PC-9 (cell line): ENCODE measurements around the gene KCNG4. TPM values are rescaled to one million over a fixed set of nuclear protein-coding genes. Genes with fewer than 3 reads are reported as not detected.

Experiments
- BruUV-seq: library from RNA; stranded (reverse); fragments of 400-500 nt; replicated peaks from 2 replicates; lab custom pipeline; 2021; lab: Mats Ljungman, UMichigan
- CTCF ChIA-PET: fragments of 300-600 bp; sonication (Branson Sonifier 250); formaldehyde crosslinking; loops from one replicate; lab custom pipeline; 2022; ENCODE audit warnings: antibody characterized with exemption; lab: Charles Lee
- POLR2A ChIA-PET: fragments of 300-600 bp; sonication (Branson Sonifier 250); formaldehyde crosslinking; loops from one replicate; lab custom pipeline; 2022; ENCODE audit warnings: antibody characterized with exemption; ENCODE audit not compliant: unreplicated experiment; lab: Charles Lee
- DNase-seq, 2 experiments: peaks; one replicate each; pipeline versions ENCODE4 v3.0.0 to v3.0.0-alpha.2; 2015 to 2022; ENCODE audit warnings: mixed read lengths in 1 of 2
- H2AFZ ChIP-seq: fragments of 200-600 bp; sonication (generic); 2 replicates; pipeline ENCODE4 v1.8.1; 2017; ENCODE audit warnings: antibody characterized with exemption
- H3F3A ChIP-seq: fragments of 200-600 bp; sonication (generic); 2 replicates; pipeline ENCODE4 v1.8.1; 2017; ENCODE audit warnings: antibody characterized with exemption, mild to moderate bottlenecking, low read depth; ENCODE audit not compliant: insufficient read depth
- H3K27ac ChIP-seq: fragments of 200-600 bp; sonication (generic); 2 replicates; pipeline ENCODE4 v1.6.1; 2016; ENCODE audit warnings: mixed run types
- H3K27me3 ChIP-seq: fragments of 200-600 bp; sonication (generic); 2 replicates; pipeline ENCODE4 v1.6.1; 2016; ENCODE audit warnings: low read depth, mixed run types; ENCODE audit not compliant: insufficient read depth
- H3K36me3 ChIP-seq: fragments of 200-600 bp; sonication (generic); 2 replicates; pipeline ENCODE4 v1.6.1; 2016; ENCODE audit warnings: low read depth, mixed run types
- H3K4me1 ChIP-seq: fragments of 200-600 bp; sonication (generic); replicated peaks from 2 replicates; pipeline ENCODE4 v1.6.1; 2016; ENCODE audit warnings: mixed run types; ENCODE audit not compliant: insufficient read depth
- H3K4me2 ChIP-seq: fragments of 200-600 bp; sonication (generic); 2 replicates; pipeline ENCODE4 v1.6.1; 2017; ENCODE audit warnings: mixed run types
- H3K4me3 ChIP-seq: fragments of 200-600 bp; sonication (generic); 2 replicates; pipeline ENCODE4 v1.6.1; 2016; ENCODE audit warnings: mixed run types
- H3K79me2 ChIP-seq: fragments of 200-600 bp; sonication (generic); 2 replicates; pipeline ENCODE4 v1.6.1; 2017; ENCODE audit warnings: low read depth, mixed run types
- H3K9me2 ChIP-seq: fragments of 200-600 bp; sonication (generic); 2 replicates; pipeline ENCODE4 v1.8.1; 2017; ENCODE audit warnings: mild to moderate bottlenecking; ENCODE audit not compliant: insufficient read depth
- H3K9me3 ChIP-seq: fragments of 200-600 bp; sonication (generic); 2 replicates; pipeline ENCODE4 v1.8.1; 2016; ENCODE audit warnings: low read depth; ENCODE audit not compliant: insufficient read depth
- H4K20me1 ChIP-seq: fragments of 200-600 bp; sonication (generic); 2 replicates; pipeline ENCODE4 v1.8.1; 2017; ENCODE audit not compliant: insufficient read depth
- CTCF ChIP-seq: fragments of 200-600 bp; sonication (generic); conservative IDR thresholded peaks from 2 replicates; pipeline ENCODE4 v1.6.1; 2017; ENCODE audit warnings: mixed run types, antibody characterized with exemption, mild to moderate bottlenecking, moderate library complexity
- EZH2 ChIP-seq: fragments of 200-600 bp; sonication (generic); IDR thresholded peaks from 2 replicates; pipeline ENCODE4 v1.8.0; 2017; ENCODE audit warnings: antibody characterized with exemption, low read depth
- intact Hi-C: fragments of 100-400 bp; cut with micrococcal nuclease; formaldehyde crosslinking; loops from one replicate; pipeline ENCODE4 v1.10.0; 2022; ENCODE audit not compliant: unreplicated experiment
- total RNA-seq: library from RNA; stranded (reverse); gene quantifications from 2 replicates; pipeline ENCODE4 v1.2.3, GENCODE V29; 2021

The KCNG4 gene
- total RNA-seq, 1 experiment from 2014 or later: not detected

GRCh38 chr16:84225571-84225970, 14.2 kb downstream of the KCNG4 start:
- no peaks in the 10 kb centered on the region for H4K20me1 ChIP-seq
- no peaks in the 10 kb centered on the region for H3K27me3 ChIP-seq
- BruUV-seq: no TSS peak
- DNase-seq: no peak
- H3K9me3 ChIP-seq: 0 out of 2 replicates have a peak, but pooled peaks cover 3% of the 10 kb centered on the region
- H3K4me2 ChIP-seq: no peak overlapping the region
- no peak overlapping the region for H3K27ac ChIP-seq
- TF ChIP-seq CTCF: no peak
- no peak for TF ChIP-seq EZH2
- no peak overlapping the region for H2AFZ ChIP-seq
- ChIA-PET POLR2A (no interaction called here), CTCF (no interaction called here)
- H3K36me3 ChIP-seq: no peaks in the 10 kb centered on the region
- H3K4me1 ChIP-seq: peaks cover 40% of the 10 kb centered on the region
- H3K9me2 ChIP-seq: no peaks in the 10 kb centered on the region
- intact Hi-C loops: loop anchor here (5.0 kb wide), 1 partner anchor 277 kb away; the partner anchor contains the start of gene MEAK7
- no peak overlapping the region for H3K4me3 ChIP-seq
- no peaks in the 10 kb centered on the region for H3K79me2 ChIP-seq
- H3F3A ChIP-seq: peaks cover 30% of the 10 kb centered on the region

- no peak overlapping the region for H3K4me2 ChIP-seq
- H3K27ac ChIP-seq: no peak overlapping the region
- no peak for TF ChIP-seq CTCF
- no peak for TF ChIP-seq EZH2
- H3K27me3 ChIP-seq: no peaks in the 10 kb centered on the region
- H3K36me3 ChIP-seq: no peaks in the 10 kb centered on the region
- no peak overlapping the region for H2AFZ ChIP-seq
- DNase-seq: no peak
- no peaks in the 10 kb centered on the region for H3K79me2 ChIP-seq
- H3F3A ChIP-seq: peaks cover 30% of the 10 kb centered on the region
- H3K9me3 ChIP-seq: 0 out of 2 replicates have a peak, but pooled peaks cover 3% of the 10 kb centered on the region
- ChIA-PET CTCF (no interaction called here), POLR2A (no interaction called here)
- no peaks in the 10 kb centered on the region for H4K20me1 ChIP-seq
- intact Hi-C loops: loop anchor here (5.0 kb wide), 1 partner anchor 277 kb away; the partner anchor contains the start of gene MEAK7
- H3K9me2 ChIP-seq: no peaks in the 10 kb centered on the region
- peaks cover 40% of the 10 kb centered on the region for H3K4me1 ChIP-seq
- BruUV-seq: no TSS peak
- H3K4me3 ChIP-seq: no peak overlapping the region
Observed at GRCh38 chr16:84225126-84225525, 14.7 kb downstream of the KCNG4 start.

- no peak overlapping the region for H2AFZ ChIP-seq
- H3K27me3 ChIP-seq: no peaks in the 10 kb centered on the region
- CTCF ChIA-PET: interaction anchor here (0.6 kb wide), 1 partner anchor 11 kb away, joined by 3 read pairs; no protein-coding TSS in a partner anchor
- H3K4me2 ChIP-seq: no peak overlapping the region
- H3K4me1 ChIP-seq: peaks cover 40% of the 10 kb centered on the region
- no peak for DNase-seq
- no peaks in the 10 kb centered on the region for H3K9me2 ChIP-seq
- H3K9me3 ChIP-seq: 0 out of 2 replicates have a peak, but pooled peaks cover 3% of the 10 kb centered on the region
- H3K4me3 ChIP-seq: no peak overlapping the region
- H3K79me2 ChIP-seq: no peaks in the 10 kb centered on the region
- no peaks in the 10 kb centered on the region for H4K20me1 ChIP-seq
- H3F3A ChIP-seq: peaks cover 27% of the 10 kb centered on the region
- intact Hi-C loops: no loop called here
- POLR2A ChIA-PET: no interaction called here
- H3K27ac ChIP-seq: no peak overlapping the region
- BruUV-seq: no TSS peak
- TF ChIP-seq EZH2: no peak
- TF ChIP-seq CTCF: no peak
- H3K36me3 ChIP-seq: no peaks in the 10 kb centered on the region
Observed at GRCh38 chr16:84224554-84224953, 15.3 kb downstream of the KCNG4 start.
